ENCODE measurements around the gene TMEM135. TPM values are rescaled to one million over a fixed set of nuclear protein-coding genes. Genes with fewer than 3 reads are reported as not detected.

The TMEM135 gene
- total RNA-seq, 4 donors from 2014 or later = 51.3 to 73.8 (median 52.4) TPM

DNA sequence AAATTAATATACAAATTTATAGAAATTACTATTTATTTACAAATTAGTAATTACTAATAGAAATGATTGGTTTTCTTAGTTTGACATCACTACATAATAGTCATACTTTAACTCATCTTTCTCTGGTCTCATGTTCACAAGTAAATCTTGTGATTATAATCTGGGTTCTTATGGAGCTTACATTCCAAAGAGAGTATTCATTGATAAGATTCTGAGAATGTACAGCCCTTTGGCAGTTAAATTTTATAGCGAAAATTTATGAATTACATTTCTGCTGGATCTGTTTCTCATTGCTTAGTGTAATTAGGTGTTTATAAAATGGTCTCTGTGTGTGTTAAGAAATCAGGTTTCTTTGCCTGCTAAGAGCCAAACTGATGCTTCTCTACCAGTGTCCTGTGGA is 175.2 kb downstream of the TMEM135 start:
- TF ChIP-seq, protein P1, sequence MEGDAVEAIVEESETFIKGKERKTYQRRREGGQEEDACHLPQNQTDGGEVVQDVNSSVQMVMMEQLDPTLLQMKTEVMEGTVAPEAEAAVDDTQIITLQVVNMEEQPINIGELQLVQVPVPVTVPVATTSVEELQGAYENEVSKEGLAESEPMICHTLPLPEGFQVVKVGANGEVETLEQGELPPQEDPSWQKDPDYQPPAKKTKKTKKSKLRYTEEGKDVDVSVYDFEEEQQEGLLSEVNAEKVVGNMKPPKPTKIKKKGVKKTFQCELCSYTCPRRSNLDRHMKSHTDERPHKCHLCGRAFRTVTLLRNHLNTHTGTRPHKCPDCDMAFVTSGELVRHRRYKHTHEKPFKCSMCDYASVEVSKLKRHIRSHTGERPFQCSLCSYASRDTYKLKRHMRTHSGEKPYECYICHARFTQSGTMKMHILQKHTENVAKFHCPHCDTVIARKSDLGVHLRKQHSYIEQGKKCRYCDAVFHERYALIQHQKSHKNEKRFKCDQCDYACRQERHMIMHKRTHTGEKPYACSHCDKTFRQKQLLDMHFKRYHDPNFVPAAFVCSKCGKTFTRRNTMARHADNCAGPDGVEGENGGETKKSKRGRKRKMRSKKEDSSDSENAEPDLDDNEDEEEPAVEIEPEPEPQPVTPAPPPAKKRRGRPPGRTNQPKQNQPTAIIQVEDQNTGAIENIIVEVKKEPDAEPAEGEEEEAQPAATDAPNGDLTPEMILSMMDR (IDR thresholded peaks at IDR 0.05; ENCODE audit: low read depth) = no peak

DNA sequence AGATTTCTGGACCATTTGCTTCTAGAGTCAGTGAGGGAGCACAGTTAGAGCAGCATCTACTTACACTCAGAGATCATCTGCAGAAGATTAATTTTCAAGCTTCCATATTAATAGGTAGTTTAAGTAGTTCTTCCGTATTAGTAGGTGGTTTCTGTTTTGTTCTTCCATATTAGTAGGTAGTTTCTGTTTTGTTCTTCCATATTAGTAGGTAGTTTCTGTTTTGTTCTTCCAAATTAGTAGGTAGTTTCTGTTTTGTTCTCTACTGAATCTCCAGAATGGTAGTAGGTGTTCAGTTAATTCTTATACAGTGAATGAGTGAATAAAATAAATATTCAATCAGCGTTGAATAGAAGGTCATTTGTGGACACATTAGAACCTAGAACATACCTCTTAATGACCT is 175.7 kb downstream of the TMEM135 start:
- TF ChIP-seq, protein P1 (IDR thresholded peaks at IDR 0.05; ENCODE audit: low read depth) = no peak

DNA sequence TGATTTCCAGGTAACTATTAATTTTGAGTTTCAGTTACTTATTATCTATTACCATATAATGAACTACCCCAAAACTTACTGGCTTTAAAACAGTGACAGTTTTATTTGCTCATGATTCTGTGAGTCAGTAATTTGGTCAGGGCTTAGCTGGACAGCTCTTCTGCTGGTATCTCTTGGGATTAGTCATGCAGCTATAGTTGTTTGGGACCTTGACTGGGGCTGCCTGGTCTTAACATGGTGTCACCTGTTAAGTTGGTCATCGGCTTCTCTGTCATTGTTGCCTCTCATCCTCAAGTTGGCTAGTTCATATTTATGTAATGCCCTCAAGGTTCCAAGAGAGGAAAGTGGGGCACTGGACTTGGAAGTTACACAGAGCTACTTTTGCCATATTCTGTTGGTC is 177.5 kb downstream of the TMEM135 start:
- TF ChIP-seq, protein P1 (IDR thresholded peaks at IDR 0.05; ENCODE audit: low read depth) = no peak

DNA sequence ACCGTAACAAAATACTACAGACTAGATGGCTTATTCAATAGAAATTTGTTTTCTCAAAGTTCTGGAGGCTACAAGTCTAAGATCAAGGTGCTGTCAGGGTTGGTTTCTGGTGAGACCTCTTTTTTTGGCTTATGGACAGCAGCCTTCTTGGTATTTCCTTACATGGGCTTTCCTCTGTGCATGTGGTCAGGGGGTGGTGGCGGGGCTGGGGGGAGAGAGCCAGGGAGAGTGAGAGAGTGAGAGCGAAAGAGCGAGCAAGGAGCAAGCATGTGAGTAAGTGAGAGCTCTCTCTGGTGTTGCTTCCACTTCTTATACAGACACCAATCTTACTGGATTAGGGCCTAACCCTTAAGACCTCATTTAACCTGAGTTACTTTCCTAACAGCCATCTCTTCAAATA is 181.5 kb downstream of the TMEM135 start:
- TF ChIP-seq, protein P1 (IDR thresholded peaks at IDR 0.05; ENCODE audit: low read depth) = no peak

DNA sequence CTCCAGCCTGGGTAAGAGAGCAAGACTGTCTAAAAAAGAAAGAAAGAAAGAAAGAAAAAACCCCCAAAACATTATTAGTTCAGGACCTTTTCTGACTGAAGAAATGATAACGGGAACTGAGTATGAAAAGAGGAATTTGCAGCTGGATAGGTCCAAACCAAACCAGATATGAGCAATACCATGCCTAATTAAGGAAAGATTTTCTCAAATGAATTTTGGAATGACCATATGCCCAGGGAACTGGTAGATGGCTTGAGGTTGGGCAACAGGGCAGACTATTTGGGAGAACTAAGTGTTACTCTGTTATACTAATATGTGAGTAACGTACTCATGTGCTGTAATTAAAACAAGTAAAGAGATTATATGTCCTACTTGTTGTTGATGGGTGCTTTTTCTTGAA is 186.1 kb downstream of the TMEM135 start:
- TF ChIP-seq, protein P1 (IDR thresholded peaks at IDR 0.05; ENCODE audit: low read depth) = no peak

DNA sequence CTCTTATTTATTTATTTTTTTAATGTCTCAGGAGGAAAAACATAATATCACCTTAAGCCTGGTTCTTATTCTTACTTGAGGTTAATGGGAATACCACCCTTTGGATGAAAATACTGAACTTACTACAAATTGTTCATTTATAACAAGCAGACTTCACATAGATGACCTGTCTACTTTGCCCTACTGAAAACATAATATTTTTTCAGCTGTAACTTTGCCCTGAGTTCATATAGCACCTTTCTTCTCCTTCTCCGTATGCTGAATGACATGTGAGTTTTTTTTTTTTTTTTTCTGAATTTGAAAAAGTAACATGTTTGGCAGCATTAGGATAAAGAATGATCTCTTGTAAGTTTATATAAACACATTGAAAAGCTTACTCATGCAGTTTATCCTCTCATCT is 186.8 kb downstream of the TMEM135 start:
- TF ChIP-seq, protein P1 (IDR thresholded peaks at IDR 0.05; ENCODE audit: low read depth) = no peak

DNA sequence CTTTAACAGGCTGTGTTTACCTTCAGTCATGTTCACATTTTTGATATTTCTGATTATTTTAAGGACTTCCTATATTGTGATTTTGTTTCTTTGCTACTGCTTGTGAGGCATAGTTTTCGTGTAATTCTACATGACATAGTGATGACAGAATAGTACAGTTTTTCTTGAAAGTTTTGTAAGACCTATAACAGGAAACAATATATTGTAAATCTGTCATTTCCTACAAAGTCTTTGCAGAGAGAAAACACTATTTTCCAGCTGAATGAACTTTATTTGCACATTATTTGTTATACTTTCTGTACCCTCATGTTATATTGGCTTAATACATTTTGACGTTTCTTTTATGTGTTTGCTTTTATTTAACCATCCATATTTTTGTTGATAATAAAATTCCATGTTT is 191.1 kb downstream of the TMEM135 start:
- TF ChIP-seq, protein P1 (IDR thresholded peaks at IDR 0.05; ENCODE audit: low read depth) = no peak
